ENCODE results near the gene OBSL1.

DNA sequence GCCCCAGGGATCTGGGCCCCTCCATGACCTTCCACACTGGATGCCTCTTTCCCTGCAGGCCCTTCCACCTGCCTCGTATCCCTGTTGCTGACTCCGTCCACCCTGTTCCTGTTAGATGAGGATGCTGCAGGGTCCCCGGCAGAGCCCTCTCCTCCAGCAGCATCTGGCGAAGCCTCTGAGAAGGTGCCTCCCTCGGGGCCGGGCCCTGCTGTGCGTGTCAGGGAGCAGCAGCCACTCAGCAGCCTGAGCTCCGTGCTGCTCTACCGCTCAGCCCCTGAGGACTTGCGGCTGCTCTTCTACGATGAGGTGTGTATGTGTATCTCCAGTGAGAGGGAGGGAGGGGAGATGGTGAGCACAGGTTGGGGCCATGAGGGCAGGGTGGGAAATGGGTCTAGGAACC is 43.7 kb upstream of the OBSL1 start:
- TF ChIP-seq POLR2AphosphoS5 (IDR thresholded peaks at IDR 0.05; ENCODE audit: low read depth, low read length) (no peak), POLR2A (IDR thresholded peaks at IDR 0.05; ENCODE audit: low read depth, low read length) (no peak), TAF1 (IDR thresholded peaks at IDR 0.05; ENCODE audit: borderline replicate concordance, low read depth, low read length) (no peak)
